Adrenal gland (tissue), 5 donors: Measurements from ENCODE around the gene CREB3L1.

Experiments used
- POLR2A ChIP-seq, 2 donors: fragments of 450-650 bp; IDR thresholded peaks; one replicate each; pipeline ENCODE4 v1.6.1; 2017; ENCODE audit warnings: antibody characterized with exemption in 2 of 2, mild to moderate bottlenecking in 2 of 2, moderate library complexity in 1 of 2
- TF ChIP-seq, protein P1 (sequence below), 6 experiments: fragments of 450-650 bp in 4 of 6; fragments of 200-600 bp in 2 of 6; sonication (generic) in 1 of 6; IDR thresholded peaks; 1 replicate in 5 of 6; 2 replicates in 1 of 6; pipeline versions ENCODE4 v1.5.1 to v1.8.0; 2016 to 2021; ENCODE audit warnings: antibody characterized with exemption in 6 of 6, mild to moderate bottlenecking in 2 of 6, moderate library complexity in 1 of 6
- donor health status: DM: no; HTN: no; CAD: no.

DNA sequence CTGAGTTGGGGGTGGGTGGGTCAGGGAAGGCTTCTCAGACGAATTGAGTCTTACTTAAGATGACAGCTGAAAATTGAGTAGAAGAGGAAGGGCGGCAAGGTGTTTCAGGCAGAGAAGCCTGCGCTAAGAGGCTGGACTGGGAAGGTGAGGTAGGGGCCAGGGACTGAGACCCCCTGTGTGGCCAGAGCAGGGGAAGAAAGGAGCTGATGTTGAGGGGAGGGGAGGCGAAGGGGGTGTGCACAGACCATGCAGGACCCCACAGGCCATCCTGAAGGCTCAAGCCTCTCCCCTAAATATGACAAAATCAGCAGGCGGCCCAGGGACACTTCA is 40.6 kb upstream of the CREB3L1 start:
- TF ChIP-seq POLR2A (IDR thresholded peaks at IDR 0.05), result no peak
- TF ChIP-seq, protein P1, sequence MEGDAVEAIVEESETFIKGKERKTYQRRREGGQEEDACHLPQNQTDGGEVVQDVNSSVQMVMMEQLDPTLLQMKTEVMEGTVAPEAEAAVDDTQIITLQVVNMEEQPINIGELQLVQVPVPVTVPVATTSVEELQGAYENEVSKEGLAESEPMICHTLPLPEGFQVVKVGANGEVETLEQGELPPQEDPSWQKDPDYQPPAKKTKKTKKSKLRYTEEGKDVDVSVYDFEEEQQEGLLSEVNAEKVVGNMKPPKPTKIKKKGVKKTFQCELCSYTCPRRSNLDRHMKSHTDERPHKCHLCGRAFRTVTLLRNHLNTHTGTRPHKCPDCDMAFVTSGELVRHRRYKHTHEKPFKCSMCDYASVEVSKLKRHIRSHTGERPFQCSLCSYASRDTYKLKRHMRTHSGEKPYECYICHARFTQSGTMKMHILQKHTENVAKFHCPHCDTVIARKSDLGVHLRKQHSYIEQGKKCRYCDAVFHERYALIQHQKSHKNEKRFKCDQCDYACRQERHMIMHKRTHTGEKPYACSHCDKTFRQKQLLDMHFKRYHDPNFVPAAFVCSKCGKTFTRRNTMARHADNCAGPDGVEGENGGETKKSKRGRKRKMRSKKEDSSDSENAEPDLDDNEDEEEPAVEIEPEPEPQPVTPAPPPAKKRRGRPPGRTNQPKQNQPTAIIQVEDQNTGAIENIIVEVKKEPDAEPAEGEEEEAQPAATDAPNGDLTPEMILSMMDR (IDR thresholded peaks at IDR 0.05), result no peak
